Gastrocnemius medialis (tissue), 4 donors: ENCODE measurements around the gene SLC5A3. TPM values are rescaled to one million over a fixed set of nuclear protein-coding genes. Genes with fewer than 3 reads are reported as not detected.

Experiments
- total RNA-seq, 4 donors: library from RNA; depleted of rRNA; stranded (reverse); fragments of >200 nt; gene quantifications; one replicate each; pipeline versions ENCODE4 v1.1.0 to v1.2.3, GENCODE V29; 2016

Gene SLC5A3
- total RNA-seq, 4 donors from 2014 or later: 2.0 to 22.2 (median 6.2) TPM

Other genes with a start within 250 kb of the SLC5A3 start
- 100 to 1,000 TPM; 261 to 560 (median 356) TPM for gene ATP5PO, start 157.8 kb upstream of the SLC5A3 start, total RNA-seq
- gene MRPS6, start within 50 bp of the SLC5A3 start, total RNA-seq: 10 to 100 TPM; 17.3 to 54.8 (median 29.3) TPM